HG03108 (cell line): ENCODE data around the gene SLC35F3.

Source experiments
- ATAC-seq: cut with Tn5 transposase; IDR thresholded peaks from one replicate; pipeline ENCODE4 v1.9.1; 2021; ENCODE audit warnings: moderate library complexity; ENCODE audit not compliant: unreplicated experiment

SLC35F3 gene

DNA sequence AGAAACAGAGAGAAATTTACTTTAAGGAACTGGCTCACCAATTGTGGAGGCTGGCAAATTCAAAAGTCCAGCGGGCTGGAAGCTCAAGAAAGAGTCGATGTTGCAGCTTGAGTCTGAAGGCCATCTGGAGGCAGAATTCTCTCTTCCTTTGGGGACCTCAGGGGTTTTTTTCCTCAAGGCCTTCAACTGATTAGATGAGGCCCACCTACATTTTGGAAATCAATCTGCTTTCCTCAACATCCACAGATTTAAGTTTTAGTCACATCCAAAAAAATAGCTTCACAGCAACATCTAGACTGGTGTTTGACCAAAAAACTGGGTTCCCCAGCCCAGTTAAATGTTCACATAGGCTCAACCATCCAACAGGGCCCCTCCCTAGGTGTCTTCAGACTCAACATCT lies 114.9 kb downstream of the SLC35F3 start:
- no peak for ATAC-seq

DNA sequence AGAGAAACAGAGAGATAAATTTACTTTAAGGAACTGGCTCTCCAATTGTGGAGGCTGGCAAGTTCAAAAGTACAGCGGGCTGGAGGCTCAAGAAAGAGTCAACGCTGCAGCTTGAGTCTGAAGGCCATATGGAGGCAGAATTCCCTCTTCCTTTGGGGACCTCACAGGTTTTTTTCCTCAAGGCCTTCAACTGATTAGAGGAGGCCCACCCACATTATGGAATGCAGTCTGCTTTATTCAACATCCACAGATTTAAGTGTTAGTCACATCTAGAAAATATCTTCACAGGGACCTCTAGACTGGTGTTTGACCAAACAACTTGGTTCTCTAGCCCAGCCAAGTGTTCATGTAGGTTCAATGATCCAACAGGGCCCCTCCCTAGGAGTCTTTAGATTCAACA lies 117.8 kb downstream of the SLC35F3 start:
- no peak for ATAC-seq

- no peak for ATAC-seq
Observed at GRCh38 chr1:234039603-234040002, 135.1 kb downstream of the SLC35F3 start.

DNA sequence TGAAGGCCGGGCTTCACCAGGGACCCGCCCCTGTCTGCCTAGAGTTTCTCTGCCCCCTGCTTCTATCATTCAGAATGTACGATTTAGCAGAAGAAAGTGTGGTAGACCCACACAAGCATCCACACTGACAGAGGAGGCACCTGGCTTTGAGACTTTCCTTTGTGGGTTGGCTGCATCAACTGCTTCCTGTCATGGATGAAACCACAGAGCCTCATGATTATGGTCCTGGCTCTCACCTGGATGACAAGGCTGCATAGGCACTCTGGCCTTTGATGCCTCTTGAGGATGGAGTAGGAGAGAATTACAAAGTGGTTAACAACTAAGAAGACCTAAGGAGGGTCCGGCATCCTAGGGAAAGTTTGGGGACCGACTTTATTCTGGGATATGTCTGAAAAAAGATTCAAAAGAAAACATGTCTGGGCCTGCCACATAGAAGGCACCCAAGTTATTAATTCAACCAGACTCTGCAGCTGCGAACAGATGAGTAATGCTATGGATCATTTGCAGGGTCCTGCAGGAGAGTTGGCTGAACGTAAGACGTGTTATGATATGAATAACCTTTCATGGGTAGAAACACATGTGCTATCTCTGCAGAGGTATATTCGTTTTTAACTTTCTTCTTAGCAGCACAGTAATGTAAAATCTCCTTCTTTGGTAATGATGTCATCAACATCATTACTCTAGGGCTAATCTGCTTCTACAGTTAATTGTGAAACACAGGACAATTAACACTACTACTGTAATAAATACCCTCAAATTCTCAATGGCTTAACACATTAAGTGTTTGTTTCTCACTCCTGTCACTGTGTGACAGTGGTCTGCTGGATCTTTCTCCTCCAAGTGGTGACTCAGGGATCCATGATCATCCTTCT lies 136.2 kb downstream of the SLC35F3 start:
- no peak for ATAC-seq

- no peak for ATAC-seq
Observed at GRCh38 chr1:234044079-234044478, 139.6 kb downstream of the SLC35F3 start.

DNA sequence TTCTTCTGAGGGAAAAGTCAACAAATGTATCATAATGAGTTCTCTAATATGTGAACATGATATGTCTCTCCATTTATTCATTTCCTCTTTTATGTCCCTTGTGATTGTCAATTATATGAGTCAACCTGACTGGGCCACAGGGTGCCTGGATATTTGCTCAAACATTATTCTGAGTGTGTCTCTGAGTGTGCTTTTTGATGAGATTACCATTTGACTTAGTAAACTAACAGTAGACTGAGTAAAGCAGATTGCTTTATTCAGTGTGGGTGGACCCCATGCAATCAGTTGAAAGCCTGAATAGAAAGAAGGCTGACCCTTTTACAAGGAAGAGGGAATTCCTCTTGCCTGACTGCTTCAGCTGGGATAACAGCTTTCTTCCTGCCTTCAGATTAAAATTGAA lies 142.6 kb downstream of the SLC35F3 start:
- ATAC-seq: no peak

- ATAC-seq: no peak
Observed at GRCh38 chr1:234062166-234062565, 157.7 kb downstream of the SLC35F3 start.

- peak; percentile 47 for ATAC-seq
Observed at GRCh38 chr1:234065794-234066447, 161.4 kb downstream of the SLC35F3 start.

GRCh38 chr1:234067581-234068337 lies 163.3 kb downstream of the SLC35F3 start:
- ATAC-seq: no peak

DNA sequence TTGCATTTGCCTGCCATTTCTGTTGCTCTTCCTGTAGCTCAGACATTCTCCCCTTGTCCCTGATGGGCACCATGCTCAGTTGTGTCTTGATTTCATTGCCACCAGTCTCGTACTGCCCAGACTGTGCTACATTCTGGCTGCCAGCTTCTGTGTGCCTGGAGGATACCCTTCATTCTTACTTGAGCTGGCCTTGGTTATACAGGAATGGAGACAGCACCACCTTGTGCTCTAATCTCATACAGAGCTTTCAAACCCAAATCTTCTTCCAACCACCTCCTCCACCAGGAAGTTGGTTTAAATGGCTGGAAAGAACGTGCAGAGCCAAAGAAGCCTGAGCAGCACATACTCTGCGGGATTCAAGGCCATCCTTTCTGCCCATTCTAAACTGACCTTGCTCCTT lies 165.3 kb downstream of the SLC35F3 start:
- no peak for ATAC-seq

- ATAC-seq: no peak
Observed at GRCh38 chr1:234072793-234073192, 168.3 kb downstream of the SLC35F3 start.

DNA sequence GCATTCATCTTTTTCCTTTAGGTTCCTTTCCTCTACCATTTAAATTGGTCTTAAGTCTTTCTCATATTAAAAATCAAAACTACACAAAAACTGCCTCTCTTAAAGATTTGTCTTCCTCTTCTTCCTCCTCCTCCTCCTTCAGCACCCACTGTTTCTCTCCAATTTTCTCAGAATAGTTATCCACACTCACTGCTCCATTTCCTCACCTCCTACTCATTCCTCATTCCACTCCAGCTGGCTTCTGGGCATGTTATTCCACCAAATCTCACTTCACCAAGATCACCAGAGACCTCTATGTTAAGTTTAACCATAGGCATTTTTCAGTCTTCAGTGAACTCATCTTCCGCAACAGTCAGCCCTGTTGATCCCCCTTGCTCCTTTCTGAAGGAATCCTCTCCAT lies 173.7 kb downstream of the SLC35F3 start:
- ATAC-seq: no peak

DNA sequence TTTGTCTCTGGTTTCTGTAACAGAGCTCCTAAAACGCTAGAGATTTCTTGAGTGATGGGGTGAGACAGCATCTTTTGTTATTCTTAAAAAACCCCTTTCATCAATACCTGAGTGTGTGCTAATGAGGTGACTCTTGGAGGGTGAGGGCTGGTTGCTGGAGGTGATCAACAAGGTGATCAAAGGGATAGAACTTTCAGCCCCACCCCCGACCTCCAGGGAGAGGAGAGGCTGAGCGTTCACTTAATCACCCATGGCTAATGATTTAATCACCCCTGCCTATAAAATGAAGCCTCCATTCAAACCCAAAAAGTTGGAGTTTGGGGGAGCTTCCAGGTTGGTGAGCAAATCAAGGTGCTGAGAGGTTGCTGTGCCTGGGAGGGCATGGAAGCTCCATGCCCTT lies 175.4 kb downstream of the SLC35F3 start:
- no peak for ATAC-seq

DNA sequence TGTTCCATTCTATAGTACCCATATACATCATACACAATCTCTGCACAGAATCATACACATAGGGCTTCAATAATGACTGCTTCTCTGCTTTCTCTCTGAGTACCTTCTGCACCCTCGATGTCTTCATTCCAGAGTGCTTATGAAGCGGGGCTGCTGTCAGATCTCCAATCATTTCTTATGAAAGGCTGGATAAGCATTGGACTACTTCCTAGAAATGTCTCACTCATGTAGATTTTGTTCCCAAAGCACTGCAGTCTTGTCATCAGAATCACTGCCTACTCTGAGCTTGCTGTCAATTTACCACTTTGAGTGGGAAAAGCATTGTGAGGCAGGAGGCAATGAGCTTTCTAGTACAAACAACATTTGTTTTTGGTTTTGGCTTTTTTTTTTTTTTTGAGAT lies 179.0 kb downstream of the SLC35F3 start:
- ATAC-seq: no peak

GRCh38 chr1:234089396-234089795 lies 184.9 kb downstream of the SLC35F3 start:
- ATAC-seq: no peak

DNA sequence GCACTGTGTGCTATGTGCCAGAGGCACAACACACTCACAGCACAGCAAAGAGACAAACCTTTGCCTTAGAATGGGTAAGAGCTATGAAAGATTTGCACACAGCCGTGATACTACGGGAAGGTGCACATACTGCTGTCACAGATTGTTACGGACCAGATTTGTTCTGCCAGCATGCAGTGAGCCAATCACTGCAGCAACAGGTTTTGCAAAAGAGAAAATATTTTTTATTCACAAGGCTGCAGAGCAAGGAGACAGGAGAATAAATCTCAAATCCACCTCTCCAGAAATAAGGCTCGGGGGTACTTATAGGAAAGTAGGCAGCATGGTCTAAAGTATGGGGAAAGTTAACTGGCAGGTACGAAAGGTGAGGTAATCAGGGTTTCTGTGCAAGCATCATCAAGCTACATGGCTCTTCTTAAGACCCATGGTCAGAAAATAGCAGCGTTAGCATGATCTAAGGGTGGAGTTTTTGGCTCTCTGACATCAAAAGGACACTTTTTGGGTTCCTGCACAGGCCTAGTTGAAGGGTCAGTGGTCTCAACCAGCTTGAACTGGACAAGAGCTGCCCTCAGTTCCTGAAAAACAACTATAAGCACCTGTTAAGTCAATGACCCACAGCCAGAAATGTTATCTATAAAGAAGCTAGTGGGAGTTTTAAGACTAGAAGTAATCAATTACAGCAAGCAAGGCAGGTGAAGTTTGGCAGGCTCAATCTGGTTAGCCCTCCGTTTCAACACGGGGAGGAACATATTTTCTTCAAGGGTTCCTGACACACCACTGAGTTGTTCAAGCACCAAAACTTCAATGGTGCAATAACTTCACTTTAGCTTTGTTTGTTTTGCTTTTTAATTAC lies 186.0 kb downstream of the SLC35F3 start:
- ATAC-seq: no peak

DNA sequence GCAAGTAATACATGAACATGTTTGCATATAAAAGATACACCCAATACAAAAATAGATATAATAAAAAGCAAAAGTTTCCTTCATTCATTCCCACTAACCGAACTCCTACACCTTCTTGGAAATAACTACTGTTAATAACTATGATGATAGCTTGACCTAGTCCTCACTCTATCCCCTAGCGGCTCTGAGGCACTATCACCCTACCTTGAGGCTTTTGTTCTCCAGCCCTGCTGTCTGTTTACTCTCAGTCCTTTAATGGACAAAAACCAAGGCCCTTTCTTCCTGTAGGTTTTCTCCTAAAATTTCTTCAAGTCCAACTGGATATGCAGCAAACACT lies 186.6 kb downstream of the SLC35F3 start:
- no peak for ATAC-seq

DNA sequence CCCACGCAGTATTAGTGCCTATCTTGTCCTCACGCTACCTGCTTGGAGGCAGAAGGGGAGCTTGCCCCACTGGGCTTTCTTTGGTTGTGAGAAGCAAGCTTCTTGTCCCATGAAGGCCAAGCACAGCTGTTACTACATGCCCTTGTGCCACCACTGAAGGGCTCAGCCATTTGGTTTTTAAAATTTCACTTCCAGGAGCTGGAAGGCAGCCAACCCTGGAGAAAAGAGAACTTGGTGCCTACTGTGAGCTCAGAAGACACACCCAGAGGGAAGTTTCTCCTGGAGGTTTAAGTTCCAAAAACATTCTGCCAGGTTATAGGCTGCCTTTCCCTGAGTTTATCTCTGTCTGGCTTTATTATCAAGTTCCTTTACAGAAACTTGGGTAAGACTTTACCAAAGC lies 187.4 kb downstream of the SLC35F3 start:
- ATAC-seq: no peak

- ATAC-seq: no peak
Observed at GRCh38 chr1:234093107-234093506, 188.6 kb downstream of the SLC35F3 start.

GRCh38 chr1:234093741-234094140 lies 189.3 kb downstream of the SLC35F3 start:
- no peak for ATAC-seq

DNA sequence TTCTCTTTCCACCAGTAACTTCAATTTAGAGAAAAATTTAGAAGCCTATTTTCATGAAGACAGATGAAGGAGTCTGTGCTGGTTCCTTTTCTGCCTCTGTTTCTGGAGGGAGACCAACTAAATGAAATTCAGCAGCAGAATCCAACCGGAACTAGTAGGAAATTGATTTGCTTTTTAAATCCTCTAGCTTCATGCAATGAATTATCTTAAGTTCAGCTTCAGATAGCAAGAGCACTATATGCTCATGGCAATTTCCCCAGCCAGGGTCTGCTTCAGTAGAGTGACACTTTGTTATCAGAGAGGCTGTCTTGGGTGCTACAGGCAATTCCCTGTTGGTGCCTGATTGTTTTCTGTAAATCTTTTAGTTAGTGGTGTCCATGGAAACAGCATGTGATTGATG lies 189.7 kb downstream of the SLC35F3 start:
- ATAC-seq: no peak
